Effector memory CD4-positive, alpha-beta T cell (primary cell): ENCODE measurements around the gene PDE1C.

Experiments
- DNase-seq, 3 donors: peaks; one replicate each; pipeline ENCODE4 v3.0.0-alpha.2; 2020
- H3K27ac ChIP-seq: 2 replicates; pipeline ENCODE4 v1.7.0; 2013; ENCODE audit warnings: mild to moderate bottlenecking, low read length, moderate library complexity; ENCODE audit not compliant: insufficient read depth, poor library complexity, severe bottlenecking
- H3K27me3 ChIP-seq: replicated peaks from 2 replicates; pipeline ENCODE4 v1.7.0; 2013; ENCODE audit warnings: mild to moderate bottlenecking, low read length; ENCODE audit not compliant: insufficient read depth, control insufficient read depth, poor library complexity, severe bottlenecking
- H3K36me3 ChIP-seq: 2 replicates; pipeline ENCODE4 v1.7.0; 2013; ENCODE audit warnings: mild to moderate bottlenecking, low read length, moderate library complexity; ENCODE audit not compliant: control insufficient read depth, insufficient read depth
- H3K4me1 ChIP-seq: 2 replicates; pipeline ENCODE4 v1.7.0; 2013; ENCODE audit warnings: low read length, mild to moderate bottlenecking; ENCODE audit not compliant: control insufficient read depth, insufficient read depth, poor library complexity, severe bottlenecking
- H3K4me3 ChIP-seq: 2 replicates; pipeline ENCODE4 v1.7.0; 2013; ENCODE audit warnings: low read length, low read depth, mild to moderate bottlenecking; ENCODE audit not compliant: insufficient read depth, poor library complexity, severe bottlenecking
- H3K9me3 ChIP-seq: 2 replicates; pipeline ENCODE4 v1.7.0; 2013; ENCODE audit warnings: mild to moderate bottlenecking, low read length, moderate library complexity; ENCODE audit not compliant: control insufficient read depth
- total RNA-seq, 3 donors: gene quantifications; one replicate each; lab custom pipeline; 2026; lab: John Stamatoyannopoulos, UW

The PDE1C gene
- 0 to 0.39 (median 0) reads per million in 3 donors for total RNA-seq

- no peak for DNase-seq
- no peaks in the 10 kb centered on the region for H3K36me3 ChIP-seq
- H3K4me3 ChIP-seq, result no peak within 1 kb of the TSS
- H3K9me3 ChIP-seq, result no peaks in the 10 kb centered on the region
- no peaks in the 10 kb centered on the region for H3K27me3 ChIP-seq
- H3K4me1 ChIP-seq, result no peaks in the 10 kb centered on the region
- H3K27ac ChIP-seq, result no peak within 1 kb of the TSS
Measured at GRCh38 chr7:32070406-32071360, at the start of gene PDE1C. Gene PDE1C, minus strand, starts transcription at chr7:32070407.

GRCh38 chr7:32119790-32120196, 49.6 kb upstream of the PDE1C start:
- Histone ChIP-seq H3K27me3 (no peaks in the 10 kb centered on the region), H3K9me3 (no peaks in the 10 kb centered on the region), H3K4me3 (no peak overlapping the region), H3K36me3 (no peaks in the 10 kb centered on the region), H3K27ac (no peak overlapping the region), H3K4me1 (no peaks in the 10 kb centered on the region)
- DNase-seq, result no peak

GRCh38 chr7:32117837-32118236, 47.6 kb upstream of the PDE1C start:
- no peaks in the 10 kb centered on the region for H3K4me1 ChIP-seq
- DNase-seq, result no peak
- no peak overlapping the region for H3K27ac ChIP-seq
- H3K4me3 ChIP-seq, result no peak overlapping the region
- H3K27me3 ChIP-seq, result no peaks in the 10 kb centered on the region
- H3K36me3 ChIP-seq, result no peaks in the 10 kb centered on the region
- H3K9me3 ChIP-seq, result no peaks in the 10 kb centered on the region

GRCh38 chr7:32116436-32116835, 46.2 kb upstream of the PDE1C start:
- Histone ChIP-seq H3K4me3 (no peak overlapping the region), H3K4me1 (no peaks in the 10 kb centered on the region), H3K27me3 (no peaks in the 10 kb centered on the region), H3K27ac (no peak overlapping the region), H3K9me3 (no peaks in the 10 kb centered on the region), H3K36me3 (no peaks in the 10 kb centered on the region)
- no peak for DNase-seq

- no peak overlapping the region for H3K4me3 ChIP-seq
- no peak for DNase-seq
- H3K36me3 ChIP-seq, result no peaks in the 10 kb centered on the region
- no peaks in the 10 kb centered on the region for H3K27me3 ChIP-seq
- H3K27ac ChIP-seq, result no peak overlapping the region
- H3K9me3 ChIP-seq, result no peaks in the 10 kb centered on the region
- no peaks in the 10 kb centered on the region for H3K4me1 ChIP-seq
Measured at GRCh38 chr7:32115831-32116230, 45.6 kb upstream of the PDE1C start.

GRCh38 chr7:32108651-32109050, 38.4 kb upstream of the PDE1C start:
- H3K36me3 ChIP-seq, result no peaks in the 10 kb centered on the region
- H3K4me3 ChIP-seq, result no peak overlapping the region
- H3K9me3 ChIP-seq, result no peaks in the 10 kb centered on the region
- H3K4me1 ChIP-seq, result no peaks in the 10 kb centered on the region
- no peak overlapping the region for H3K27ac ChIP-seq
- DNase-seq, result no peak
- no peaks in the 10 kb centered on the region for H3K27me3 ChIP-seq

- Histone ChIP-seq H3K36me3 (no peaks in the 10 kb centered on the region), H3K27me3 (no peaks in the 10 kb centered on the region), H3K9me3 (no peaks in the 10 kb centered on the region), H3K4me3 (no peak overlapping the region), H3K27ac (no peak overlapping the region), H3K4me1 (no peaks in the 10 kb centered on the region)
- no peak for DNase-seq
Measured at GRCh38 chr7:32104766-32105165, 34.6 kb upstream of the PDE1C start.

GRCh38 chr7:32103361-32103760, 33.2 kb upstream of the PDE1C start:
- H3K36me3 ChIP-seq, result no peaks in the 10 kb centered on the region
- H3K4me1 ChIP-seq, result no peaks in the 10 kb centered on the region
- DNase-seq, result no peak
- no peaks in the 10 kb centered on the region for H3K9me3 ChIP-seq
- no peak overlapping the region for H3K4me3 ChIP-seq
- H3K27ac ChIP-seq, result no peak overlapping the region
- no peaks in the 10 kb centered on the region for H3K27me3 ChIP-seq

GRCh38 chr7:32102432-32102873, 32.2 kb upstream of the PDE1C start:
- Histone ChIP-seq H3K4me3 (no peak overlapping the region), H3K9me3 (no peaks in the 10 kb centered on the region), H3K27me3 (no peaks in the 10 kb centered on the region), H3K27ac (no peak overlapping the region), H3K4me1 (no peaks in the 10 kb centered on the region), H3K36me3 (no peaks in the 10 kb centered on the region)
- no peak for DNase-seq

GRCh38 chr7:32100407-32100907, 30.2 kb upstream of the PDE1C start:
- Histone ChIP-seq H3K9me3 (no peaks in the 10 kb centered on the region), H3K4me3 (no peak overlapping the region), H3K4me1 (no peaks in the 10 kb centered on the region), H3K27me3 (no peaks in the 10 kb centered on the region), H3K27ac (no peak overlapping the region), H3K36me3 (no peaks in the 10 kb centered on the region)
- no peak for DNase-seq
